ENCODE measurements around the gene ADARB1. TPM values are rescaled to one million over a fixed set of nuclear protein-coding genes. Genes with fewer than 3 reads are reported as not detected.
A peak's percentile ranks its signal among the peaks of the same experiment; 100 is the strongest.

Gene ADARB1
- polyA plus RNA-seq, 1 of the 3 experiments (the other 2 are of a cell fraction), result 7.8 TPM

- H3K4me1 ChIP-seq (ENCODE audit: control insufficient read depth in 1 of 2, insufficient read depth in 2 of 2, low read depth in 1 of 2, low read length in 1 of 2), result peaks cover 0 to 43% of the 10 kb centered on the region in 2 experiments; a peak in 2 of 4 replicates
- POLR2A ChIA-PET, result no interaction called here
- H3K9me3 ChIP-seq, result no peaks in the 10 kb centered on the region
- no peaks in the 10 kb centered on the region for H4K20me1 ChIP-seq (ENCODE audit: insufficient read depth)
- 94% methylated on average over 6 of the region's 8 CpGs for WGBS (ENCODE audit: low lambda C conversion rate)
- no peaks in the 10 kb centered on the region for H3K36me3 ChIP-seq (replicated peaks in 1 of 2; ENCODE audit: control insufficient read depth in 1 of 2, insufficient read depth in 2 of 2, low read length in 1 of 2)
- H3K4me2 ChIP-seq, result no peak overlapping the region
- no peak for DNase-seq
- CTCF ChIA-PET, result interaction anchor here (0.8 to 10.8 kb wide), 8 partner anchors 7 to 293 kb away, joined by 3 to 159 read pairs (median 4); no protein-coding TSS in a partner anchor
- peak overlapping the region in 1 of 2 experiments; percentile 66; a peak in 2 of 4 replicates for H3K27ac ChIP-seq (ENCODE audit: low read depth in 2 of 2, low read length in 1 of 2)
- H3K27me3 ChIP-seq (ENCODE audit: insufficient read depth), result no peaks in the 10 kb centered on the region
- H3K4me3 ChIP-seq (ENCODE audit: low read depth in 2 of 2, low read length in 1 of 2), result no peak overlapping the region
- H3K79me2 ChIP-seq (ENCODE audit: insufficient read depth), result no peaks in the 10 kb centered on the region
- H3K9ac ChIP-seq, result no peak overlapping the region
- no peak for TF ChIP-seq ELF1 (IDR thresholded peaks at IDR 0.05)
- no peak for TF ChIP-seq CHD2 (IDR thresholded peaks at IDR 0.05; ENCODE audit: low read length, partially characterized antibody)
- no peak for TF ChIP-seq MEF2A (IDR thresholded peaks at IDR 0.05; ENCODE audit: borderline replicate concordance, low read depth)
- no peak for TF ChIP-seq SIN3A (IDR thresholded peaks at IDR 0.05; ENCODE audit: borderline replicate concordance, low read depth, low read length)
- TF ChIP-seq FOSL2 (IDR thresholded peaks at IDR 0.05; ENCODE audit: borderline replicate concordance, low read depth), result no peak
- TF ChIP-seq FOXJ3 (CRISPR knock-in tag; IDR thresholded peaks at IDR 0.05), result no peak
- TF ChIP-seq, protein P1, sequence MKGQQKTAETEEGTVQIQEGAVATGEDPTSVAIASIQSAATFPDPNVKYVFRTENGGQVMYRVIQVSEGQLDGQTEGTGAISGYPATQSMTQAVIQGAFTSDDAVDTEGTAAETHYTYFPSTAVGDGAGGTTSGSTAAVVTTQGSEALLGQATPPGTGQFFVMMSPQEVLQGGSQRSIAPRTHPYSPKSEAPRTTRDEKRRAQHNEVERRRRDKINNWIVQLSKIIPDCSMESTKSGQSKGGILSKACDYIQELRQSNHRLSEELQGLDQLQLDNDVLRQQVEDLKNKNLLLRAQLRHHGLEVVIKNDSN (IDR thresholded peaks at IDR 0.05; ENCODE audit: borderline replicate concordance, low read depth), result no peak
- TF ChIP-seq YY1 (IDR thresholded peaks at IDR 0.05; ENCODE audit: low read depth), result no peak
- no peak for TF ChIP-seq REST (IDR thresholded peaks at IDR 0.05; ENCODE audit: low read depth, low read length)
- H3F3A ChIP-seq (replicated peaks; ENCODE audit: insufficient read depth), result no peaks in the 10 kb centered on the region
- no peak overlapping the region for H2AFZ ChIP-seq (ENCODE audit: low read depth)
- H3K9me2 ChIP-seq, result no peaks in the 10 kb centered on the region
Measured at GRCh38 chr21:45146306-45146705, 71.9 kb downstream of the ADARB1 start.

DNA sequence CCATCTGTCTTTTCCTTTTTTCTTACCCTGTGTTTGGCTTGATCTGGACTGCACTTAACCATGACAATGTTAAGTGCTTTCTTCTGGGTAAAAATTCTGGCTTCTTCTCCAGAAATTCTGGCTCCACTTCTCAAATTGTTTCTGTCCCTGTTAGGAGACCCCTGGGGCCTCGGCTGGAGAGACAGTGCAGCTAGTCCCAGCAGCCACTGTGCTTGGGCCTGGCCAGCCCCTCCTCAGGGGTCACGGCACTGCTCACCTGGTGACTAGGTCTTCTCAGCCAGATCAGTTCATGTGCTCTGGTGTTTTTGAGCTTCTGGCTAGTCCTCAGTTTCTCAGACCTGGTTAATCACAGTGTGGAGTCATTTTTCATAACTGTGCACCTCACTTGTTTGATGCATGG lies 72.4 kb downstream of the ADARB1 start:
- TF ChIP-seq EZH2phosphoT487 (IDR thresholded peaks at IDR 0.05; ENCODE audit: borderline replicate concordance, low read depth), result no peak
- H3K79me2 ChIP-seq (ENCODE audit: insufficient read depth), result no peaks in the 10 kb centered on the region
- no peak overlapping the region for H3K4me3 ChIP-seq (ENCODE audit: low read depth in 2 of 2, low read length in 1 of 2)
- H2AFZ ChIP-seq (ENCODE audit: low read depth), result no peak overlapping the region
- H3K9ac ChIP-seq, result no peak overlapping the region
- peak overlapping the region in 1 of 2 experiments; percentile 66; a peak in 2 of 4 replicates for H3K27ac ChIP-seq (ENCODE audit: low read depth in 2 of 2, low read length in 1 of 2)
- POLR2A ChIA-PET, result no interaction called here
- no peaks in the 10 kb centered on the region for H3K36me3 ChIP-seq (replicated peaks in 1 of 2; ENCODE audit: control insufficient read depth in 1 of 2, insufficient read depth in 2 of 2, low read length in 1 of 2)
- H3K9me2 ChIP-seq, result no peaks in the 10 kb centered on the region
- DNase-seq, result no peak
- H4K20me1 ChIP-seq (ENCODE audit: insufficient read depth), result no peaks in the 10 kb centered on the region
- no peaks in the 10 kb centered on the region for H3F3A ChIP-seq (replicated peaks; ENCODE audit: insufficient read depth)
- no peaks in the 10 kb centered on the region for H3K9me3 ChIP-seq
- no peak overlapping the region for H3K4me2 ChIP-seq
- CTCF ChIA-PET, result interaction anchor here (0.8 to 10.8 kb wide), 7 partner anchors 8 to 197 kb away, joined by 3 to 159 read pairs (median 4); no protein-coding TSS in a partner anchor
- WGBS (ENCODE audit: low lambda C conversion rate), result 90% methylated on average over 2 of the region's 2 CpGs
- H3K4me1 ChIP-seq (ENCODE audit: control insufficient read depth in 1 of 2, insufficient read depth in 2 of 2, low read depth in 1 of 2, low read length in 1 of 2), result peaks cover 0 to 48% of the 10 kb centered on the region in 2 experiments; a peak in 2 of 4 replicates
- H3K27me3 ChIP-seq (ENCODE audit: insufficient read depth), result no peaks in the 10 kb centered on the region
